B cell (primary cell): ENCODE data around the gene MALSU1. TPM values are rescaled to one million over a fixed set of nuclear protein-coding genes. Genes with fewer than 3 reads are reported as not detected.

ENCODE experiments used
- ATAC-seq: fragments of 200-7000 bp; cut with Tn5 transposase; one replicate; pipeline ENCODE4 v1.10.0; 2021; ENCODE audit warnings: low read depth, mild to moderate bottlenecking, moderate number of reproducible peaks, moderate library complexity
- CTCF ChIA-PET: fragments of 350-600 bp; sonication (Branson Sonifier 250); formaldehyde crosslinking; loops from one replicate; lab custom pipeline; 2021; ENCODE audit warnings: antibody characterized with exemption, inconsistent platforms; lab: Charles Lee
- POLR2A ChIA-PET: fragments of 350-600 bp; sonication (Branson Sonifier 250); formaldehyde crosslinking; loops from one replicate; lab custom pipeline; 2021; ENCODE audit warnings: antibody characterized with exemption; lab: Charles Lee
- DNase-seq: peaks from one replicate; pipeline ENCODE4 v3.0.0; 2013
- H2AFZ ChIP-seq: 2 replicates; pipeline ENCODE4 v1.6.1; 2012; ENCODE audit warnings: mild to moderate bottlenecking, low read depth, low read length; ENCODE audit not compliant: insufficient read depth, poor library complexity, severe bottlenecking
- H3K27ac ChIP-seq, 2 donors: 1 replicate in 1 of 2; 2 replicates in 1 of 2; pipeline ENCODE4 v1.5.1; 2012 to 2013; ENCODE audit warnings: low read length in 2 of 2, mild to moderate bottlenecking in 2 of 2, moderate library complexity in 1 of 2
- H3K27me3 ChIP-seq, 4 experiments: fragments of 200-600 bp in 1 of 4; sonication (generic) in 1 of 4; replicated peaks in 1 of 4; 1 replicate in 2 of 4; 2 replicates in 2 of 4; pipeline versions ENCODE4 v1.6.1 to v1.7.0; 2013 to 2016; ENCODE audit warnings: low read length in 3 of 4, mild to moderate bottlenecking in 2 of 4, mixed read lengths in 1 of 4, moderate library complexity in 1 of 4; ENCODE audit not compliant: insufficient read depth in 4 of 4, control insufficient read depth in 3 of 4; ENCODE audit errors: control extremely low read depth in 1 of 4
- H3K36me3 ChIP-seq, 2 experiments: replicated peaks in 1 of 2; 1 replicate in 1 of 2; 2 replicates in 1 of 2; pipeline versions ENCODE4 v1.6.1 to v1.7.1; 2013; ENCODE audit warnings: low read length in 1 of 2; ENCODE audit not compliant: insufficient read depth in 2 of 2, control insufficient read depth in 1 of 2; ENCODE audit errors: control extremely low read depth in 1 of 2, extremely low read depth in 1 of 2
- H3K4me1 ChIP-seq, 2 donors: fragments of 200-600 bp in 1 of 2; sonication (generic) in 1 of 2; 1 replicate in 1 of 2; 2 replicates in 1 of 2; pipeline versions ENCODE4 v1.5.1 to v1.6.1; 2013 to 2017; ENCODE audit warnings: low read length in 2 of 2; ENCODE audit not compliant: control insufficient read depth in 2 of 2, insufficient read depth in 2 of 2
- H3K4me2 ChIP-seq: replicated peaks from 2 replicates; pipeline ENCODE3; 2012; ENCODE audit warnings: mild to moderate bottlenecking, low read depth, low read length; ENCODE audit not compliant: poor library complexity, severe bottlenecking
- H3K4me3 ChIP-seq, 5 experiments: fragments of 200-600 bp in 1 of 5; sonication (generic) in 1 of 5; 1 replicate in 3 of 5; 2 replicates in 2 of 5; pipeline versions ENCODE4 v1.5.1 to v1.7.0; 2011 to 2016; ENCODE audit warnings: low read length in 4 of 5, mild to moderate bottlenecking in 4 of 5, low read depth in 2 of 5, control low read depth in 1 of 5, moderate library complexity in 1 of 5; ENCODE audit not compliant: insufficient read depth in 1 of 5; ENCODE audit errors: control extremely low read depth in 1 of 5, extremely low read depth in 1 of 5
- H3K79me2 ChIP-seq: fragments of 200-600 bp; sonication (generic); one replicate; pipeline ENCODE4 v1.6.0; 2016; ENCODE audit warnings: low read length; ENCODE audit not compliant: control insufficient read depth, insufficient read depth
- H3K9ac ChIP-seq: fragments of 200-600 bp; sonication (generic); 2 replicates; pipeline ENCODE4 v1.6.1; 2017; ENCODE audit warnings: mild to moderate bottlenecking, low read length, moderate library complexity
- H3K9me3 ChIP-seq, 3 donors: one replicate each; pipeline versions ENCODE4 v1.6.1 to v1.7.1; 2013; ENCODE audit warnings: low read length in 2 of 3; ENCODE audit not compliant: control insufficient read depth in 2 of 3, insufficient read depth in 1 of 3; ENCODE audit errors: control extremely low read depth in 1 of 3
- H4K20me1 ChIP-seq: 2 replicates; pipeline ENCODE4 v1.6.0; 2012; ENCODE audit warnings: mild to moderate bottlenecking, low read length; ENCODE audit not compliant: insufficient read depth, control insufficient read depth, poor library complexity, severe bottlenecking
- H3K27ac Mint-ChIP-seq: one replicate; pipeline ENCODE4 v1.8.0; 2021; ENCODE audit warnings: mixed read lengths
- H3K27me3 Mint-ChIP-seq: one replicate; pipeline ENCODE4 v1.8.0; 2021; ENCODE audit warnings: mixed read lengths
- H3K4me1 Mint-ChIP-seq: one replicate; pipeline ENCODE4 v1.8.0; 2021; ENCODE audit warnings: mixed read lengths
- H3K4me3 Mint-ChIP-seq: one replicate; pipeline ENCODE4 v1.8.0; 2021; ENCODE audit warnings: mixed read lengths
- H3K9me3 Mint-ChIP-seq: one replicate; pipeline ENCODE4 v1.8.0; 2022; ENCODE audit warnings: mixed read lengths; ENCODE audit not compliant: insufficient read depth
- EZH2 ChIP-seq: IDR thresholded peaks from 2 replicates; pipeline ENCODE4 v1.6.1; 2012; ENCODE audit warnings: borderline replicate concordance, low read depth, mild to moderate bottlenecking, moderate library complexity, low read length; ENCODE audit not compliant: insufficient read depth, poor library complexity, severe bottlenecking
- WGBS: methylation state at CpG from one replicate; pipeline ENCODE4 v1.1.5; 2013; ENCODE audit warnings: missing lambda C conversion rate; ENCODE audit not compliant: insufficient coverage; 5-methylcytosine and 5-hydroxymethylcytosine counted together
- intact Hi-C: fragments of 100-400 bp; cut with micrococcal nuclease; formaldehyde crosslinking; loops from one replicate; pipeline ENCODE4 v1.10.0; 2022
- polyA plus RNA-seq: library from polyadenylated mRNA; depleted of rRNA; stranded (reverse); fragments of >200 nt; gene quantifications from 2 replicates; pipeline ENCODE4 v1.2.3, GENCODE V29; 2012
- total RNA-seq, 2 donors: library from RNA; stranded (reverse); fragments of 120-200 nt in 1 of 2; gene quantifications; 1 replicate in 1 of 2; 2 replicates in 1 of 2; pipeline versions ENCODE4 v1.2.3 to v1.2.4, GENCODE V29; 2013 to 2022
- TF ChIP-seq, protein P1 (sequence below): fragments of 200-600 bp; IDR thresholded peaks from one replicate; pipeline ENCODE4 v1.8.0; 2022; ENCODE audit warnings: antibody characterized with exemption, mild to moderate bottlenecking

The MALSU1 gene
- total and polyA plus RNA-seq, 2 donors (not counting 1 experiment from before 2014, with no cell fraction given): 20.8 to 38.0 TPM

DNA sequence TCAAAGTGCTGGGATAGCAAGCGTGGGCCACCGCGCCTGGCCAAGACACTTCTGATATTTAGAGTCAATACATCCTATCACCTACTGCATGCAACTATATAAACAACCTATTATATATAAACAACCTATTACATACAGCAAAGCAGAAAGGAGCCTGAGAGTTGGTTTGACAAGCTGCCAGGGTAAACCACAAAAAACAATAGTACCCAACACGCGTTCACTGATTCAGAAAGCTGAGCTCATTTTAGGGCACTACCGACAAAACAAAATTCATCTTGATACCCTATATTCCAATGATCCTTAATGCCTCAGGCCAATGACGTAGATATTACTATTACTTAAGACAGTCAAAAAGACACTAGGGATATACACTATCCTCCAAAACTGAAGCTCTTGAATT lies 16.2 kb downstream of the MALSU1 start:
- CTCF ChIA-PET: no interaction called here
- H3K4me3 Mint-ChIP-seq: no peak overlapping the region

GRCh38 chr7:23331132-23331531 lies 32.0 kb downstream of the MALSU1 start:
- no peaks in the 10 kb centered on the region for H3K9me3 Mint-ChIP-seq
- Histone ChIP-seq H3K9me3 (no peaks in the 10 kb centered on the region), H3K4me2 (no peak overlapping the region), H3K27ac (no peak overlapping the region), H3K9ac (no peak overlapping the region), H3K4me3 (no peak overlapping the region), H3K4me1 (no peaks in the 10 kb centered on the region), H3K79me2 (no peaks in the 10 kb centered on the region), H3K27me3 (no peaks in the 10 kb centered on the region), H3K36me3 (no peaks in the 10 kb centered on the region), H4K20me1 (no peaks in the 10 kb centered on the region), H2AFZ (no peak overlapping the region)
- no peak for TF ChIP-seq EZH2
- TF ChIP-seq, protein P1, sequence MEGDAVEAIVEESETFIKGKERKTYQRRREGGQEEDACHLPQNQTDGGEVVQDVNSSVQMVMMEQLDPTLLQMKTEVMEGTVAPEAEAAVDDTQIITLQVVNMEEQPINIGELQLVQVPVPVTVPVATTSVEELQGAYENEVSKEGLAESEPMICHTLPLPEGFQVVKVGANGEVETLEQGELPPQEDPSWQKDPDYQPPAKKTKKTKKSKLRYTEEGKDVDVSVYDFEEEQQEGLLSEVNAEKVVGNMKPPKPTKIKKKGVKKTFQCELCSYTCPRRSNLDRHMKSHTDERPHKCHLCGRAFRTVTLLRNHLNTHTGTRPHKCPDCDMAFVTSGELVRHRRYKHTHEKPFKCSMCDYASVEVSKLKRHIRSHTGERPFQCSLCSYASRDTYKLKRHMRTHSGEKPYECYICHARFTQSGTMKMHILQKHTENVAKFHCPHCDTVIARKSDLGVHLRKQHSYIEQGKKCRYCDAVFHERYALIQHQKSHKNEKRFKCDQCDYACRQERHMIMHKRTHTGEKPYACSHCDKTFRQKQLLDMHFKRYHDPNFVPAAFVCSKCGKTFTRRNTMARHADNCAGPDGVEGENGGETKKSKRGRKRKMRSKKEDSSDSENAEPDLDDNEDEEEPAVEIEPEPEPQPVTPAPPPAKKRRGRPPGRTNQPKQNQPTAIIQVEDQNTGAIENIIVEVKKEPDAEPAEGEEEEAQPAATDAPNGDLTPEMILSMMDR: no peak
- CTCF ChIA-PET: interaction anchor here (0.7 to 1.5 kb wide), 2 partner anchors 12 to 27 kb away, joined by 3 read pairs; no protein-coding TSS in a partner anchor
- ATAC-seq: no peak
- no peak overlapping the region for H3K4me3 Mint-ChIP-seq
- POLR2A ChIA-PET: no interaction called here
- DNase-seq: no peak
- no peaks in the 10 kb centered on the region for H3K4me1 Mint-ChIP-seq
- H3K27me3 Mint-ChIP-seq: no peaks in the 10 kb centered on the region
- no CpG with 5 or more reads among the region's 1 CpG for WGBS
- intact Hi-C loops: no loop called here
- no peak overlapping the region for H3K27ac Mint-ChIP-seq

More for the DNA sequence above, 16.2 kb downstream of the MALSU1 start:
- no peaks in the 10 kb centered on the region for H3K9me3 Mint-ChIP-seq
- no peaks in the 10 kb centered on the region for H3K79me2 ChIP-seq
- no peak for TF ChIP-seq EZH2
- TF ChIP-seq, protein P1: no peak
- WGBS: 77% methylated on average over 5 of the region's 7 CpGs
- no peak overlapping the region for H3K27ac Mint-ChIP-seq
- H3K27me3 Mint-ChIP-seq: no peaks in the 10 kb centered on the region
- H3K4me1 ChIP-seq: no peaks in the 10 kb centered on the region
- ATAC-seq (no peak), DNase-seq (no peak)
- H3K4me1 Mint-ChIP-seq: no peaks in the 10 kb centered on the region
- no peak overlapping the region for H3K9ac ChIP-seq
- H3K27ac ChIP-seq: no peak overlapping the region
- H4K20me1 ChIP-seq: no peaks in the 10 kb centered on the region
- H3K9me3 ChIP-seq: no peaks in the 10 kb centered on the region
- POLR2A ChIA-PET: no interaction called here
- intact Hi-C loops: no loop called here
- no peaks in the 10 kb centered on the region for H3K27me3 ChIP-seq
- H3K4me2 ChIP-seq: no peak overlapping the region
- H2AFZ ChIP-seq: no peak overlapping the region
- H3K36me3 ChIP-seq: peaks cover 10 to 11% of the 10 kb centered on the region in 2 experiments
- H3K4me3 ChIP-seq: no peak overlapping the region
